Ovary (tissue), 3 donors: Measurements from ENCODE around the gene NIT1.

Source experiments
- CTCF ChIP-seq, 3 donors: fragments of 450-650 bp in 2 of 3; fragments of 200-600 bp in 1 of 3; IDR thresholded peaks; one replicate each; pipeline versions ENCODE4 v1.5.1 to v1.8.0; 2016 to 2022; ENCODE audit warnings: antibody characterized with exemption in 3 of 3, mild to moderate bottlenecking in 1 of 3
- POLR2A ChIP-seq: fragments of 450-650 bp; IDR thresholded peaks from one replicate; pipeline ENCODE4 v1.6.1; 2017; ENCODE audit warnings: antibody characterized with exemption, mild to moderate bottlenecking, moderate library complexity
- donor health status: DM: no; HTN: no; CAD: no.

GRCh38 chr1:161074676-161075368 lies 43.1 kb upstream of the NIT1 start:
- no peak for TF ChIP-seq POLR2A
- no peak for TF ChIP-seq CTCF (IDR thresholded peaks at IDR 0.05)
